ENCODE measurements around the gene AATK.

The AATK gene, protein sequence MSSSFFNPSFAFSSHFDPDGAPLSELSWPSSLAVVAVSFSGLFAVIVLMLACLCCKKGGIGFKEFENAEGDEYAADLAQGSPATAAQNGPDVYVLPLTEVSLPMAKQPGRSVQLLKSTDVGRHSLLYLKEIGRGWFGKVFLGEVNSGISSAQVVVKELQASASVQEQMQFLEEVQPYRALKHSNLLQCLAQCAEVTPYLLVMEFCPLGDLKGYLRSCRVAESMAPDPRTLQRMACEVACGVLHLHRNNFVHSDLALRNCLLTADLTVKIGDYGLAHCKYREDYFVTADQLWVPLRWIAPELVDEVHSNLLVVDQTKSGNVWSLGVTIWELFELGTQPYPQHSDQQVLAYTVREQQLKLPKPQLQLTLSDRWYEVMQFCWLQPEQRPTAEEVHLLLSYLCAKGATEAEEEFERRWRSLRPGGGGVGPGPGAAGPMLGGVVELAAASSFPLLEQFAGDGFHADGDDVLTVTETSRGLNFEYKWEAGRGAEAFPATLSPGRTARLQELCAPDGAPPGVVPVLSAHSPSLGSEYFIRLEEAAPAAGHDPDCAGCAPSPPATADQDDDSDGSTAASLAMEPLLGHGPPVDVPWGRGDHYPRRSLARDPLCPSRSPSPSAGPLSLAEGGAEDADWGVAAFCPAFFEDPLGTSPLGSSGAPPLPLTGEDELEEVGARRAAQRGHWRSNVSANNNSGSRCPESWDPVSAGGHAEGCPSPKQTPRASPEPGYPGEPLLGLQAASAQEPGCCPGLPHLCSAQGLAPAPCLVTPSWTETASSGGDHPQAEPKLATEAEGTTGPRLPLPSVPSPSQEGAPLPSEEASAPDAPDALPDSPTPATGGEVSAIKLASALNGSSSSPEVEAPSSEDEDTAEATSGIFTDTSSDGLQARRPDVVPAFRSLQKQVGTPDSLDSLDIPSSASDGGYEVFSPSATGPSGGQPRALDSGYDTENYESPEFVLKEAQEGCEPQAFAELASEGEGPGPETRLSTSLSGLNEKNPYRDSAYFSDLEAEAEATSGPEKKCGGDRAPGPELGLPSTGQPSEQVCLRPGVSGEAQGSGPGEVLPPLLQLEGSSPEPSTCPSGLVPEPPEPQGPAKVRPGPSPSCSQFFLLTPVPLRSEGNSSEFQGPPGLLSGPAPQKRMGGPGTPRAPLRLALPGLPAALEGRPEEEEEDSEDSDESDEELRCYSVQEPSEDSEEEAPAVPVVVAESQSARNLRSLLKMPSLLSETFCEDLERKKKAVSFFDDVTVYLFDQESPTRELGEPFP (N-terminal part only)

DNA sequence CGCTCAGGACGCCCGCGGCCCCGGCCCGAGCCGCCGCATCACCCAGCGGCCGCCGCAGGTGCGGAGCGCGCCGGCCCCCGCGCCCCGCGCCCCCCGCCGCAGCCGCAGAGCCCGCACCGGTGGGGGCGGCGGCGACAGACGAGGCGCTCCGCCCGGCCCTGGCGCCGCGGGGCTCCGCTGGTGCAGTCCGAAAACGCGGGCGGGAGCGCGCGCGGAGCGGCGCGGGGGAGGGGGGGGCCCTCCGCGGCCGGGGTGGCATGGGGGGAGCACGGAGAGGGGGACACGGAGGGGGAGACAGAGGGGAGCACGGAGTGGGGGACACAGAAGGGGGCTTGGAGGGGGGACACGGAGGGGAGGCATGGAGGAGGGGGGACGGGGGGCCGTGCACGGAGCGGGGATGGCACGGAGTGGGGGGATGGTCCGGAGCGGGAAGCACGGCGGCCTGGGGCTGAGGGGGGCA, at the start of gene AATK:
TSS of gene AATK (minus strand) at position 189 of the 460 bp plus-strand sequence. CDS start 229 bp downstream, outside the sequence.
- DNase-seq (ENCODE audit: low spot score), result no peak

DNA sequence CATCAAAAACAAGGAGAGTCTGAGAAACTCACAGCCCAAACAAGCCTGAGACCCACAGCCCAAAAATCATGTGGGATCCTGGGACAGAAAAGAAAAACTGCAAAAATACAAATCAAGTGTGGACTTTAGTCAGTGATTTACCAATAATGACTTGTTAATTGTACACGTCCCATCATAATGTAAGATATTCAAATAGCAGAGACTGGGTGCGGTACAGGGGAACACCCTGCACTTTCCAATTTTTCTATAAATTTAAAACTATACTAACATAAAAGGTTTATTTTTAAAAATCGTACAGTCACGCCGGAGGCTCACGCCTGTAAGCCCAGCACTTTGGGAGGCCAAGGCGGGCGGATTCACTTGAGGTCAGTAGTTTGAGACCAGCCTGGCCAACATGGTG, 48.0 kb upstream of the AATK start:
- DNase-seq (ENCODE audit: low spot score), result no peak

DNA sequence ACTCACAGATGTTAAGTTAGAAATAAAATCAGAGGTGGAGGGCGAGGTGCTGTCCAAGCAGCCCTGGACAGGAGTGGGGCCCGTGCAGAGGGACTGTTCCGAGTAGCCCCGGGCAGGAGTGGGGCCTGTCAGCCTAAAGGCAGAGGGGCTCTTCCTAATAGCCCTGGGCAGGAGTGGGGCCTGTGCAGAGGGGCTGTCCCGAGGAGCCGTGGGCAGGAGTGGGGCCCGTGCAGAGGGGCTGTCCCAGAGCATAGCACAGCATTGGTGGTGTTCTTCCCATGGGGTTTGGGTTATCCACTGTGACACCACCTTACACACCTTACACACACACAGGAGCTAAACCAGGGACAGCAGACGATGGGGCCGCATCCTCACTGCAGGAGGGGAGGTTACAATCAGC, 46.3 kb upstream of the AATK start:
- DNase-seq (ENCODE audit: low spot score), result no peak

DNA sequence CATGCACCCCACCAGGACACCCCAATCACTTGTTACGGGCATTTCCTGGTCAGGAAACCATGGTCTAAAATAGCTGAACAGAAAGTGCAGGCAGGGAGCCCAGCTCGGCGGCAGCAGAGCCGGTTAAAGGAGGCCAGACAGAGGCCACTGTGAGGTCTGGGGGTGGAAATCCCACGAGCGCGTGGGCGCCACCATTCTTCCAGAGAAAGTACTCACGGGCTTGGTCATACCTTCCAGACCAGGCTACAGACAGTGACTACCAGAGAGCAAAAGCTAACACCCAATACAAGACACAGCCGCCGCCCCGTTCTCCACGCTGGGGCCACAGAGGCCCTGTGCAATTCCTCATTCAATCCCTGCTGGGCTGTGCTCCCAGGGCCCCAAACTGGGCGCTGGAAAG, 44.8 kb upstream of the AATK start:
- no peak for DNase-seq (ENCODE audit: low spot score)

DNA sequence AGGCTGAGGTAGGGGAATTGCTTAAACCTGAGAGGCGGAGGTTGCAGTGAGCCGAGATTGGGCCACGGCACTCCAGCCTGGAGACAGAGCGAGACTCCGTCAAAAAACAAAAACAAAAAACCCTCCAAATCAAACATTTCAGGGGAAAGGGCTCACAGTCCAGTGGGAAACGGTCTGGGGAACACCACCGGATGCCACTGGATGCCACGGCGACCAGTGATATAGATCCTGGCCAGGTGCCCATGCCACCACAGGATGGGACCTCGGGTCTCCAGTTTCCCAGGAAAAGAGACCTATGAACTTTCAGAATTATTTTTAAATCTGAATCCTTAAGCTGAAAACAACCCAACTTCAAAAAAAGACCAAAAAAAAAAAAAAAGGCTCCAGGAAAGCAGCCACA, 44.4 kb upstream of the AATK start:
- no peak for DNase-seq (ENCODE audit: low spot score)

DNA sequence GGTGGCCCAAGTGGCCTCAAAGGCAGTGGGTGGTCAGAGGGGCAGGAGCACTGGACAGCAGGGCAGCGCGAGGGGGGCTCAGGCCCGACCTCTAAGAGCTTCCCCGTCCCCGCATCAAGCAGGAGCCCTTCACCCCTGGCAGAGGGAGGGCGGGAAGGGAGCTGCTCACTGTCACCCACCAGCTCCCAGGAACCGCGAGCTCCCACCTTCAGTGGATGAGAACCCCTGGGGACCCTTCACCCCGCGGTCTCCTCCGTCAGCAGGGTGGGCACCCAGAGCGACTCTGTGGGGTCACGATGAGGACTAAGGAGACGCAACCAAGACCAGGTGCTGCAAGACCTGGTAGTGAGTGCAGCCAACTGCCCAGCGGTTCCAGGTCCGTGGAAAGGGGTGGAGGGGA, 43.1 kb upstream of the AATK start:
- DNase-seq (ENCODE audit: low spot score), result no peak

DNA sequence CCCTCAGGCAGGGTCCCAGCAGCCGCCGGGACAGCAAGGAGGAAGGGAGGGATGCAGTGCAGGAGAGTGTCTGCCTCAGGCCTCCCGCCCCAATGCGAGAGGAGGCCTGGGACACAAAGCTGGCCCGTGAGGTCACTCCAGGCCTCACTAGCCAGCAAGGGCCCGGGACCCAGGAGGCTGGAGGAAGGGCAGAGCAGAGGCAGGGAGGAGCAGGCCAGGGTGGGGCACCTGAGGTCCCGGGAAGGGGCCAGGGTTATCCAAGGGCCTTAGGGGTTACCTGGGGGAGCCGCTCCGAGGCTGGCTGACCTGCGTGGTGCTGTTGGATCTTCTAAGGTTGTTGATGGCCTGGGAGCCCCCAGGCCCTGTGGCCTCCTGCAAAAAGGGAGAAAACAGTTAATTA, 42.6 kb upstream of the AATK start:
- DNase-seq (ENCODE audit: low spot score), result no peak

DNA sequence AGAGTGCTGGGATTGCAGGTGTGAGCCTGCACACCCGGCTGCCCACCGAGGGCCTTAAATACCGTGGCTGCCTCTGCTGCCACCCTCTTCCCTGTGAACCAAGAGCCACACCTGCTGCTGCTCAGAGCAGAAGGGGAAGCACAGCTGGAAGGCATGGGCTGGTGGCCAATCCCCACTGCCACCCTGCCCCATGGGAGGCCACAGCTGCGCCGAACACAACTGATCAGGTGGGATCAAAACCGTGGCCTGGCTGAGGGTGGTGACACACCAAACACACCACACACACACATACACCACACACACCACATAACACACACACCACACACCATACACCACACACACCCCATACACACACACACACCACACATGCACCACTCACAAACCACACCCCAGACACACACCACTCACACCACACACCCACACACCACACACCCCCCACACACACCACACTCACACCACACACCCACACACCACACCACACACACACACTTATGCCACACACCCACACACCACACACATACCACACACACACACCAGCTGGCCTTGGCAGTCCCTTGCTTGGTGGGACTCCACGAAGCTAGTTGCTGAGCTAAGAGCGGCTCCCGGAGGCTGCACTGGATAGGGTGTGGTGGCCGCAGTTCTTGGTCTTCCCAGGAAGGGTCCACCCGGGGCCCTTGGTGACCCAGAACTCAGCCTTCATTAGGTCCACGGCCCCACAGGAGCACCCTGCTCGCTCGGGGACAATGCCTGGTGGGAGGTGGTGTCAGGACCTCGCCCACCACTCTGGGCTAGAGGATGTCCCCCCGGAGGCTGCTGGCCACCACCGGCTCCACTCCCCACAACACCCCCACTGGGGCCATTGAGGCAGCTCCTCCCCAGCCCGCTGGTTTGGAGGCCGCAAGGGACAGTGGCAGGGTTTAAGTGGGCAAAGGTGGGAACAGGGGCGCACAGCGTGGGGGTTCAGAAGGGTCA, 41.9 kb upstream of the AATK start:
- no peak for DNase-seq (ENCODE audit: low spot score)

DNA sequence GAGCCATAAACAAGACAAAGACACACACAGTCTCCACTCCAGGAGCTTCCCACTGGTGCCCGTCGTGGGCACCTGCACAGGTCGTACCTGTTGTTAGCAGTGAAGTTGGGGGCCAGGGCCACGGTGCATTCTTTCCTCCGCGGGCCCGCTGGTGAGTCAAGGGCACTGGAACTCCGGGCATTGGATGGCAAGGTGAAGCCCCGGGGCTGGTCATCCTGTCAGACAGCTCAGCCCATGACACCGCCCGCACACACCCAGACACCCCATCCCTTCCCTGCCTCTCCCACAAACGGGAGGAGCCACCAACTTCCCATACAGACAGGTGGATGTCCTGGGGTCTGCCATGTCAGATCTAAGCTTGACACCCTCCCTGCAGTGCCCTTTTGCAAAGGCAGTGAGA, 40.6 kb upstream of the AATK start:
- no peak for DNase-seq (ENCODE audit: low spot score)

DNA sequence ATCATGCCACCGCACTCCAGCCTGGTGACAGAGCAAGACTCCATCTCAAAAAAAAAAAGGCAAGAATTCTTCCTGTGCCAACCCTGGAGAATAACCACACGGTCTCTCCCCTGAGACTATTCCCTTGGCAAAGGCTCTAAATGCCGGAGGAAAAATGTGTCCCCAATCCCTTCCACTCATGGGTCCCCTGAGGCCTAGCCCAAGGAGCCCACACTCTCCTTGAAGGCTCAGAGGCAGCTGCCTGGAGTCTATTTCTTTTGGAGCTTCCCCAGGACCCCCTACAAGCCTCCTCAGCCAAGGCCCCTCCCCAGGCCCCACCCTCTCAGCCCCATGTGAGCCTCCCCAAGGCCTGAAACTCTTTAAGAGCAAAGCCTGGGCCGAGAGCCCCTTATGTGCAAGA, 40.1 kb upstream of the AATK start:
- no peak for DNase-seq (ENCODE audit: low spot score)

DNA sequence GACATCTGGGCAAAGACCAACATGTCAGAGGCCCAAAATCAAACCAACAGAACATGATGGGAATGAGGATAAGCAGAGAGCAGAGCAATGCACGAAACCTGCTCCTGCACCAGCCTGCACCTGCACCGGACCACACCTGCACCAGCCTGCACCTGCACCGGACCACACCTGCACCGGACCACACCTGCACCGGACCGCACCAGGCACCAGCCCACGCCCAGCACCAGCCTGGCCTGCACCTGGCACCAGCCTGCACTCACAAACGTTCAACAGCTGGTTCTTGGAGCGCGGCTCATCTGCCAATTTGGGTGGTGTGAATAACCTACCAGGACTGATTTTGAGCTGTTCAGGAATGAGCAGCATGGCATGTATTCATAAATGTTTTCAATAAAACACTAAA, 38.6 kb upstream of the AATK start:
- DNase-seq (ENCODE audit: low spot score), result no peak

DNA sequence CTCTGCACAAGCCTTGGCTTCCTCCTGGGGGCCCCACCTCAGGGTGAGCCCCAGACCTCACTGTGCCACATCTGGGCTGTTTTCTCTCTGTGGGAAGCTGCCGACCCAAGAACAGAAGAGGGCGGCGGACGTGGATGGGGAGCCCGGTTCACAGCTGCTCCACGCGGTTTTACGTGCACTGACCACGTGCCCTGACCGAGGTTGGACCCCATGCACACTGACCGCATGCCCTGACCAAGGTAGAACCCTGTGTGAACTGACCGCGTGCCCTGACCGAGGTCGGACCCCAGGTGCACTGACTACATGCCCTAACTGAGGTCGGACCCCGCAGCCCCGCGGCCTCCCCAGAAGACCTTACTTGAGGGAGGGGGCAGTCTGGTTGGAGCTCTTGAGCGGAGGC, 37.1 kb upstream of the AATK start:
- no peak for DNase-seq (ENCODE audit: low spot score)

DNA sequence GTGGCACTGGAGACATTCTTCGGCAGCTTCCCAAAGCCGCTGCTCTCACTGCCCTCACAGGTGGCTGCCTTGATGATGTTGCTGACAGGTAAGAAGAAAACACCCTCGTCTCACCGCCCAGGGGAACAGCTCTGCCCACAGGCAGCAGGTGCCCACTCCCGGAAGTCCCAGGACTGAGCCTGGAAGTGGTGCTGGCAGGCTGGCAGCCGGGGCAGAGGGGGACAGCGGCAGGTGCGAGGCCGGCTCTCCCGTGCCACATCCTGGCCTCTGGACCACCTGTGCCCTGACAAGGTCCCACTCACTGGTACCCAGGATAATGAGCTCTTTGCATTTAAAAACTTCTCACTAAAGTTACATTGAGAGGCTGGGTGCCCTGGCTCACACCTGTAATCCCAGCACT, 36.3 kb upstream of the AATK start:
- DNase-seq (ENCODE audit: low spot score), result no peak

DNA sequence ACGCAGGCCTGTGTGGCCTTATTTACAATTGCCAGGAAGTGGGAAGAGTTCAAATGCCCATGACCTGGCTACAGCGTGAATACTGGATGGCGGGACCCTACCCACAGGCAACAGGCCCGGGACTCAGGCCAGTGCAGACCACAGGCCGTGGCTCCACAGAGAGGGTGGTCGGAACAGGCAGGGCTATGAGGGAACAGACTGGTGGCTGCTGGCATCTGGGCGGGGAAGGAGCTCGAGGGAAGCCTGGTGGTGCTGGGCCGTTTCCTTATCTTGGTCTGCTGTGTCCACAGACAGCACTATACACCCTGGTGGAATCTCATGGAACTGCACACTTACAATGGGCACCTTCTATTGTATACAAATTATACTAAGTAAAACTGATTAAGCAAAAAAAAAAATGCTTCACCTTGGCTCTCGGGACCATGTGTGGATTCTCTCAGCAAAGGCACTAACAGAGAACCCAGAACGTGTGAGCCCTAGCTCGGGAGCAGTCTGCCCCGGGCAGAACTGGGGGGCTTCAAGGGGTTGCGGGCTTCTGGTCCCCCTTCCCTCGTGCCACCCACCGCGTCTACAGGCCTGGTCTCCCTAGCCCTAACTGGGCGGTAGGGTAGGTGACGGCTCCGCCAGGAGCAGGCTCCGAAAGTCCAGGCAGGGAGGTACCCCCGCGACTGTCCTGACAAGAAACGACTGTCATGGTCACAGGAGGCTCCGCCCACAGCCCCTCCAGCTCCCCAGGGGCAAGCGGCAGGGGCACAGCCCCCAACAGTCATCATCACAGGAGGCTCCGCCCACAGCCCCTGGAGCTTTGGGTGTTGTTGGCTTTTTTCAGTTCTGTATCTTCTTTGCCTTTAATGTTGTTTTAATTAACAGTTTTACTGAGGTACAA, 34.9 kb upstream of the AATK start:
- DNase-seq (ENCODE audit: low spot score), result peak; percentile 58

DNA sequence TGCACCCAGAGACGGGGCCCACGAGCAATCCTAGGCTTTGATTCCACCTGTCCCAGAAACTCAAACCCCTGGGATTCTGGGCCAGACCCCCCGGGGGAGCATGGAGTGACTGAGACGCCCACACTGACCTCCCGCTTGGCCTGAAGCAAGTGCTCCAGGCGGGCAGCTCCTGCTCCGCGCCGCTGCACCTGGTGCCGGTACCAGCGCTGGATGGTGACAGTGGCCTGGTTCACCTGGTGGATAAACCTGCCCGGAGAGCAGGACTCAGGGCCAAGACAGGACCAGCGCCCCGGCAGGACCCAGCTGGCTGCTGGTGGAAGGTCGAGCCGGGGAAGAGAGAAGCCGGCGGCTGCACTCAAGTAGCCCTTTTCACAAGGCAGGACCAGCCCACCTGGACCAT, 34.2 kb upstream of the AATK start:
- DNase-seq (ENCODE audit: low spot score), result no peak

DNA sequence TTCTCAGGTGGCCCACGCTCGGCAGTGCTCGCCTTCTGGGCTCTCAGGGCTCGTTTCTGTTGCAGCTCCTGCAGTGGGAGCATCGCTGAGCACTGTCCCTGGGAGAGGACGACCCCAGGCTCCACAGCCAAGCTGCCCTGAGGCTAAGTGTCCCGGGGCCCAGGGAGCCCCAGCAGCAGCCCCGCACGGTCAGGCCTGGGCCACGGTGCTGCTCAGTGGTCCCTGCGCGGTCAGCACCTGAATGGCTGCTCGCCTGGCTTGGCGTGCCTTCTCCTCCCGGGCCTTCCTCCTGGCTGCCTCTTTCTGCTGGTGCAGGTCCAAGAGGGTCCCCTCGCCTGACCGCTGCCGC, 33.4 kb upstream of the AATK start:
- DNase-seq (ENCODE audit: low spot score), result no peak

DNA sequence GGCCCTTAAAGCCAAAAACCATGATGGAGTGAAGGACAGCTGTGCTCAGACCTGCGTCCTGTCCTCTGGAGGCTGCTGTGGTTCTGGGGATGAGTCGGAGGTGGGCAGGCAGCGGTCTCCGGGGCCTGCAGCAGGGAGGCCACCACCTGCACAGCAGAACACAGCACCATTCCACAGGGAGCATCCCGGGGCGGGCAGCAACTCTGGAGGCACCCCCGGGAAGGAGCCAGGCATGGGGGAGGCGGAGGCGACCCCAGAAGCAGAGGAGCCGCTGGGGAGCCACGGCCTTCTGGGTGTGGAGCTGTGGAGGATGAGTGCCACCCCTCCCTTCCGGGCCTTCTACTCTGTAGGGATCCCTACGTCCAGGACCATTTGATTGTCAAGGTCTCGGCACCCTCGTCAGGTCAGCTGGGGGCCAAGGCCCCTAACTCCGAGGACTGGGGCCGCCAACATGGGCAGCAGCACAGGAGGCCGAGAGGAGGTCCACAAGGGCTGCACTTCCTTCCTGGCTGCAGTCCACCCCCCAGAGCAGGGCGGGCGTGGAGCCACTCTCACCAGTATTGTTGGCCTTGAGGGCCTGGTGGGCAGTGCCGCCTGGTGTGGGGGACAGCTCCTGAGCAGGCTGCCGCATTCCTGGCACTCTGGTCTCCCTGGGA, 32.9 kb upstream of the AATK start:
- no peak for DNase-seq (ENCODE audit: low spot score)

DNA sequence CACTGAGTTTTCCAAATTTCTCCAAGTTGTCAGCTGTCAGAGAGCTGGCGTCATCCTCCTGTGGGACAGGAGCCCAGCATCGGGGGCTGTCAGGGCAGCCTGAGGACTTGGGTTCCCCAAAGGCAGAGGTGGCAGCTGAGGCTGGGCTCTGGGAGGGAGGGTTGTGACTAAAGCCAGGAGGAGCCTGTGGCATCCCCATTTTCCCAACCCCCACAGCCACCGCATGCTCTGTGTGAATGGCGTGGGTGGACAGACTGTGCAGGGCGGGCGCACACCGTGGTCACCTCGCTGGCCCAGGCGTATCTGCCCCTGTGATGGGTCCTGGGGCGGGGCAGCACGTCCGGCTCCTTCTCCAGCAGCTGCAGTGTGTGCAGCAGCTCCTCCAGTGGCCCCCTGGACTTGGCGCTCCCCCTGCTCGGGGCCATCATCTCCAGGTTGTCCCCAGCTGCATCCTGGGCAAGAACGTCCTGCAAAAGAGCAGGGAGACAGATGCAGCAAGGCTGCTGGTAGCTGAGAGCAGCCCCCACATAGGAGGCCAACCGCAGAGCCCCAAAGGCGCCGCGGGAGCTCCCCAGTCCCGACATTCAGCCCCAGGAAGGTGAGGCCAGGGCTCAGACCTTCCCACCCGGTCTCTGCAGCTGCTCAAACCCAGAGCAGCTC, 31.9 kb upstream of the AATK start:
- no peak for DNase-seq (ENCODE audit: low spot score)

DNA sequence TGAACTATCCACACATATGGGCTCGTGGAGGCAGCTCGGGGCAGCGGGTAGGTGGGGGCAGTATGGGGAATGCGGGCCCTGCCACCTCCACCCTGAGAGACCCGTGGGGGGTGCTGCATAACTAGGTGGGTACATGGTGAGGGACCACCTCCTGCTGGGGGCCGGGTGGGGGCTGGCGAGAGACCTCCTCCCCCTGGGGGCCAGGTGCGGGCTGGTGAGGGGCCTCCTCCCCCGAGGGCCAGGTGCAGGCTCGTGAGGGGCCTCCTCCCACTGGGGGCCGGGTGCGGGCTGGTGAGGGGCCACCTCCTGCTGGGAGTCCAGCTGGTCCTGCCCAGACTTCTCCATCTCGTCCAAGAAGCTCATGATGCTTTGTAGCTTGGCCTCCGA, 31.4 kb upstream of the AATK start:
- DNase-seq (ENCODE audit: low spot score), result no peak
